NCI-H69 (cell line): Measurements from ENCODE around the gene BICD1.

Source experiments
- DNase-seq: peaks from one replicate; lab custom pipeline; 2025; lab: John Stamatoyannopoulos, UW

BICD1 gene

GRCh38 chr12:32104572-32105355 is 1.9 kb upstream of the BICD1 start:
- DNase-seq: peak; percentile 66

GRCh38 chr12:32105986-32106516 is 596 bp upstream of the BICD1 start:
- DNase-seq: no peak

- peak; percentile 90 for DNase-seq
Measured at GRCh38 chr12:32107359-32108267, 966 bp downstream of the BICD1 start.

- DNase-seq: peak; percentile 80
Measured at GRCh38 chr12:32108787-32109186, 2.1 kb downstream of the BICD1 start.

GRCh38 chr12:32110417-32110816 is 3.8 kb downstream of the BICD1 start:
- DNase-seq: peak; percentile 72

GRCh38 chr12:32110942-32111341 is 4.3 kb downstream of the BICD1 start:
- DNase-seq: no peak

GRCh38 chr12:32115404-32116104 is 8.9 kb downstream of the BICD1 start:
- DNase-seq: peak; percentile 90

GRCh38 chr12:32116897-32117296 is 10.2 kb downstream of the BICD1 start:
- no peak for DNase-seq

DNA sequence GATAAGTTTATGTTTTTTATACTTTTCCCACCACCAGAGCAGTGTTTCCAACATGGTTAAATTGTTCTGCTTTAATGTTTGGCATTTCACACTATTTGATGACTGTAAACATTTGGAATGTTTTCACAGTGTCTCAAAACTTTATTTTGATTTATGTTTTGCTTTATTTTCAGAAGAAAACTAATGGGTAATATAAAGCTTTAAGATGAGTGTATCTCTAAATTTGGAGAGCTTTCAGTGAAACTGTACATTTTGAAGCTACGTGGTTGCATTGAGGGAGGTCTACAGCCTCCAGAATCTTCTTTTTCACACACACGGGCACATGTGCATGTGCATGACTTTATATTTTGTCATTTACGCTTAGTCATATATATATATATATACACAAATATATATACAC is 10.7 kb downstream of the BICD1 start:
- no peak for DNase-seq

DNA sequence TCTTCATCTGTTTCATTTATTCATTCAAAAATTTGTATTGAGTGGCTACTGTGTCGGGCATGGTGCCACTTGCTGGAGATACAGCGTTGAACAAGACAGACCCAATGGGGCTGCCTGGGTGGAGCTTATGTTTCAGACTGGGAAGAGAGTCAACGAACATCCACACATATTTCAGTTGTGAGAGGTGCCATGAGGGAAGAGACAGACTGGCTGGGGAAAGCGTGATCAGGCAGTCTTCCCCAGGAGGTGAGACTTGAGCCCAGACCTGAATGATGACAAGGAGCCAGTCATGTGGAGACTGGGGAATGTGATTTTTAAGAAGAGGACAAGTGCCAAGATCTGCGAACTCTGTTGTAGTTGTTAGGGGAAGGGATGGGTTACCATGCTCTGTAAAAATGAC is 12.2 kb downstream of the BICD1 start:
- no peak for DNase-seq

DNA sequence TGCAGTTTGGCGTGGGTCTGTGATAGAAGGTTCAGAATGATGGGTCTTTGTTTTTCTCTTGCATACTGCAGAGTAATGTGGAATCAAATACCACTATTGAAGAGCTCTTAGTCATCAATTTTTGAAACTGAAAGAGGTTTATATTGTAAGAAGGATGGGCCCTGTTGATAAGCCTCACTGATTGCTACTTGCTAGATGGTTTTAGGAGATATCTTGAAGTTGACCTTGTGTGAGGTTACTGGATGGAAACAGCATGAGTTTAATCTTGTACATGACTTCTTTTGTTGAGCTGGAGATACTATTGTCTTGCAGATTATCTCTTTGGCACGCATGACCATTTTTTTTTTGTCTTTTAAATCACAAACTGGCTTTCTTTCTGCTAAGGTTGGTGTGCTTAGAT is 13.8 kb downstream of the BICD1 start:
- DNase-seq: no peak

GRCh38 chr12:32124637-32125036 is 18.0 kb downstream of the BICD1 start:
- peak; percentile 56 for DNase-seq

DNA sequence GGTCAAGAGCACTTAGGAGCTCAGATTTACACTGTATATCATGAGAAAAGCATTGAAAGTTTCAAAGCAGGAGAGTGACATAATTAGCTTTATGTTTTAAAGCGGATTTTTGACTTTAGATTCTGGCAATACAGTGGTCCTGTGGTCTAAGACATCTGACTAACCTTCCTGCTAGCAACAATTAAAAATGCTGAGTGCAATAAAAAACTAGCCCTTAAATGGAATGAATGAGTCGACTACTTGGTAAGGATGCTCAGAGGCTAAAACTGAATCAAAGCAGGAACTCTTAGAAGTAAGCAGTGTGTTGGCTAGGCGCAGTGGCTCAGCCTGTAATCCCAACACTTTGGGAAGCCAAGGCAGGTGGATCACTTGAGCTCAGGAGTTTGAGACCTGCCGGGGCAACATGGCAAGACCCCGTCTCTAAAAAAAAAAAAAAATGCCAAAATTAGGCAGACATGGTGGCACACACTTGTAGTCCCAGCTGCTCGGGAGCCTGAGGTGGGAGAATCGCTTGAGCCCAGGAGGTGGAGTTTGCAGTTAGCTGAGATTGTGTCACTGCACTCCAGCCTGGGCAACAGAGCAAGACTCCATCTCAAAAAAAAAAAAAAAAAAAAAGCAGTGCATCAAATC is 18.9 kb downstream of the BICD1 start:
- no peak for DNase-seq

GRCh38 chr12:32126720-32127119 is 20.1 kb downstream of the BICD1 start:
- no peak for DNase-seq

DNA sequence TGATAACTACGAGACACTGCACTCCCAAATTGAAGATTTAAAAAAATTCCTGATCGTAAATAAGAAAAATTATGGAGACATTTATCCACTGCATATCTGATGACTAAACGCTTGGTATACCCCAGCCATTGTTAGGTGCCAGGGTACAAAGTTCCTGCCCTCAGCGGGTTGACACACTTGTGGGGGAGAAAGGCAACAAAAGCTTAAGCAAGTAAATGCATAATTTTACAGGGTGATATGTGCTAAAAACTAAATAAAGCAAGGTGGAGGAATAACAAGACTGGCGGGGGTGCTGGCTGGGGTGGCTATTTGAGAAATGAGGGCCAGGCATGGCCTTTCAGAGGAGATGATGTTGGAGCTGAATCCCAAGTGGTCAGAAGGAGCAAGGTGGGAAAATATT is 25.0 kb downstream of the BICD1 start:
- DNase-seq: no peak

DNA sequence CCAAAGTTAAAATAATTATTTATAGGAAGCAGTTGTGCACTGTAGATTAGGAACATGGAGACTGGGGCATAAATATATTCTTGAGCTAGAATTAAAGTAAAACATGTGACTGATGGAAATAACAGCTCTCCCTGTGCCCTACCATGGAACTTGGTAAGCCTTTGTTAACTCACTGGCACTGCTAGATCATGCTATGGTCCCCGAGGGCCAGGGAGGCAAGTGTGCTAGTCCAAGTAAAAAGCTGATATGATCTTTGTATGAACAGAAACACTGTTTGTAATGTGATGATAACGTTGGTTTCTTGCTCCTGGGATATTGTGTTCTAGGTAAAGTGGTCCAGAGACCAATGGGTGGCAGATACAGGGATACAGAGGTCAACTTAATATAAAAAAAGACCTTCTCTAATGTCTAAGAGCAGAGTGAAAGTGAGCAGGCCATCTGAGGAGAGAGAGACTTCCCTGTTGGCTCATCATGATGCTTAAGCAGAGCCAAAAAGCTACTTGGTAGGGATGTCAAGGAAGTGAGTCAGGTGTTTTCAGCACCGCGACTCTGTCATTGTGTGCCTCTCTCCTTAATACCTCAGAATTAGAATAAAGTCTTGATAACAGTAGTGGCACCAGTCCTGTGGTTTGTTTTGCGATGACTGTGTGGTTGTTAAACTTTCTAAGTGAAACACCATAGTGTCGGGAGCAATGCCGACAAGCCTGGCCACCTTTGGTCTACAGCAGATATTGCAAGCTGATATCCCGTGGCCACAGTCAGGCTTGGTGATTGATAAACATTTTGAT is 27.6 kb downstream of the BICD1 start:
- DNase-seq: peak; percentile 65

GRCh38 chr12:32135967-32136366 is 29.3 kb downstream of the BICD1 start:
- DNase-seq: no peak

DNA sequence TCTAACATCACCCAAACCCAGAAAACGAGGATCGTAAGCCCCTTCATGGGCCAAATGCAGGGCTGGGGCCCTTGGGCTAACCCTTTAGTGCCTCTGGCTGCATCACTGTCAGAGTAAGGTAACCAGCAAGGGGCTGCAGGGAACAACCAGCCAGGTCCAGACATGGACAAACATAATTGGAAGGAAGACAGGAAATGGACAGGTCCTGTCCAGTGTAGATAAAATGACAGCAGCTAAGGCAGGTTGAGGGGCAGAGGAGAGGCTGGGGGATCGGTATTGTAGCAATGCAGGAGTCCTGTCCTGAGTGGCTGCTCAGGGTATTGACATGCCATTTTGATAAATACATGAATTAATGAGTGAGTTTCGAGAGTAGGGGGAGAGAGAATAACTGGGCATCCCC is 29.8 kb downstream of the BICD1 start:
- no peak for DNase-seq

GRCh38 chr12:32139064-32139421 is 32.4 kb downstream of the BICD1 start:
- DNase-seq: peak; percentile 87

GRCh38 chr12:32140877-32141276 is 34.2 kb downstream of the BICD1 start:
- peak; percentile 69 for DNase-seq

- DNase-seq: no peak
Measured at GRCh38 chr12:32145096-32145495, 38.4 kb downstream of the BICD1 start.
